Hematopoietic multipotent progenitor cell treated with erythropoietin and hydrocortisone succinate and interleukin-3 and kit ligand, for 4 days (in vitro differentiated cells): ENCODE measurements around the gene BLVRA.
A peak's percentile ranks its signal among the peaks of the same experiment; 100 is the strongest.
"Not testable (repeated sequence)": the region's sequence is repeated elsewhere in the genome, so short reads cannot be mapped to it uniquely, and the experiment has no call there.

ENCODE experiments used
- DNase-seq: peaks from one replicate; pipeline ENCODE4 v3.0.0-alpha.2; 2015

BLVRA gene

GRCh38 chr7:43810195-43810941, 51.9 kb downstream of the BLVRA start:
- peak; percentile 79 for DNase-seq

GRCh38 chr7:43815373-43815772, 56.9 kb downstream of the BLVRA start:
- no peak for DNase-seq

DNA sequence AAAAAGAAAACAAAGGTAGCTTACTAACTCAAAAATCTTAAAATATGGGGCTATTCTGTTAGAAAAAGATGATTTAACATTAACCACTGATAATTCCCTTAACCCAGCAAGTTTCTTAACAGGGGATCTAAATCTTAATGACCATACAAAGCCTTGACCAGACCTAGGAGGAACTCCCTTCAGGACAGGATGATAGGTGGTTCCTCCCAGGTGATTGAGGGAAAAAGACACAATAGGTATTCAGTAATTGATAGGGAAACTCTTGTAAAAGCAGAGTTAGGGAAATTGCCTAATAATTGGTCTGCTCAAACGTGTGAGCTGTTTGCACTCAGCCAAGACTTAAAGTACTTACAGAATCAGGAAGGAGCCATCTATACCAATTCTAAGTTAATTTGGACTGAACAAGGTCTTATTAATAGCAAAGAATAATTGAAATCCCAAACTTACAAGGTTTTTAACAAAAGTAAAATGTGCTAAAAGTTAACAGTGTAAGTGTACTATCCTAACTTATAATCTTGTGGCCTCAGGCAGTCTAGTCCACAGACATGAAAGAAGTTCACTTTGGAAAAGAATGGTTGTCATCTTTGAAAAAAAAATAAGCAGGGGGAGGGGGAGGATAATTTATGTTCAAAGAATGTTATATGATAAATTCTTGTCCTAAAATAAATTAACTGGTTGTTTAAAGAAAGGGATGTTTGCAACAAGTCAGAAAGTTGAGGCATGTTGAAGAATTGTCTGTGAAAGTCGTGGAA, 57.7 kb downstream of the BLVRA start:
- DNase-seq, result not testable (repeated sequence)

DNA sequence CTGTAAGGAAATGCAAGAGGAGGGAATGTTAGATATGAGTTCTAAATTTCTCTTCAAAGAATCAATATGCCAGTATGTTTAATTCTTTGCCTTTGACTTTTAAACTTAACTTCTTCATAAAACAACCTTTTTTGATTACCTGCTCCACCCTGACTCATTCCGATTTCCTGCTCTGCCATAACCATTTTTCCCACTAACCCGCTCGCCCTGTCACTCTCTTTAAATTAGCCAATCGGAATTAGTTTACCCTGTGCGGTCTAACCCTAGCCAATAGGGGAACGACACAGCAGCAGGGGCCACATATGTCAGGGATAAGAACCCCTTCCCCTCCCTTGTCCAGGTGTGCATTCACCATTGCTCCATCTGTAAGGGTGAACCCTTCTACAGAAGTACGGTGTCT, 64.9 kb downstream of the BLVRA start:
- DNase-seq, result not testable (repeated sequence)

- DNase-seq, result no peak
These were observed 65.5 kb downstream of the BLVRA start for GRCh38 chr7:43823941-43824340.

DNA sequence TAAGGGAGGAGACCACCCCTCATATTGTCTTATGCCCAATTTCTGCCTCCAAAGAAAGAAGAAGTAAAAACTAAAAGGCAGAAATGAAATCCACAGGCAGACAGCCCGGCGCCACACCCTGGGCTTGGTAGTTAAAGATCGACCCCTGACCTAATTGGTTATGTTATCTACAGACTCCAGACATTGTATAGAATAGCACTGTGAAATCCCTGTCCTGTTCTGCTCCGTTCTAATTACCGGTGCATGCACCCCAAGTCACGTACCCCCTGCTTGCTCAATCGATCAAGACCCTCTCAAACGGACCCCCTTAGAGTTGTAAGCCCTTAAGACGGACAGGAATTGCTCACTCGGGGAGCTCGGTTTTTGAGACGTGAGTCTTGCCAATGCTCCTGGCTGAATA, 66.0 kb downstream of the BLVRA start:
- peak; percentile 19 for DNase-seq

DNA sequence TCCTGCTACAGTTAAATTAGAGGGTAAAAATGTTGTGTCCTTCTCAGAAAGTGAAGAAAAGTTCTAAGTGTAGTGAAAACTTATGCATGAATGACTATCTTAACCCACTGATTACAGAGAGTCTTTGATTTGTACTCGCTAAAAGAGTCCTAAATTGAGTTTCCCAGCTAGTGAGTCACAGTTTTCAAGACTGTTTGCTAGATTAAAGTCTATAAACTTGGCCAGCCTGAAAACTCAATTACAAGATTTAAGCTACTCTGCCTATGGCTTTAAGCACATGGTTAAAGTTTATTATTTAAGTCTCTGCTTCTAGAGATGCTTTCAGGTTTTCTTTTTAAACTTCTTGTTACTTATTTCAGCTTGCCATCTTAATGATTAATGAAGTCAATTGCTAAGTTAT, 66.5 kb downstream of the BLVRA start:
- no peak for DNase-seq

DNA sequence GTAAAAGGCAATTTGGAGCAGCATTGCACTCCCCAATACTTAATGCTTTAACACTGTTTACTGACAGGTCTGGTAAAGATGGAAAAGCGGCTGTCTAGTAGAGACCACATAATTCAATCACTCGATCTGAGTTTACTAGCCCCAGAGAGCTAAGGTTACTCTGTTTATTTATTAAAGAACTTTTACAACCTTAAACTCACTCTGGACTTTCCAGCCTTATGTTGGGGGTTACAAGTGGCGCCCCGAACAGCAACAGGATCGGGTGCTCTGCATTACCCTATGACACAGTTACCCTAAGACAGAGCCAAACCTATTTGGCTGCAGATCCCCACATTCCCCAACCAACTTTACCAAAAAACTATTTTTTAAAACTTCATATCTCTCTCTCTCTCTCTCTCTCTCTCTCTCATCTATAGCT, 66.9 kb downstream of the BLVRA start:
- DNase-seq, result no peak

- not testable (repeated sequence) for DNase-seq
These were observed 72.4 kb downstream of the BLVRA start for GRCh38 chr7:43830917-43831316.

GRCh38 chr7:43834463-43835251, 76.2 kb downstream of the BLVRA start:
- DNase-seq, result peak; percentile 58

- DNase-seq, result no peak
These were observed 79.8 kb downstream of the BLVRA start for GRCh38 chr7:43838201-43838658.

GRCh38 chr7:43843296-43843695, 84.8 kb downstream of the BLVRA start:
- no peak for DNase-seq

DNA sequence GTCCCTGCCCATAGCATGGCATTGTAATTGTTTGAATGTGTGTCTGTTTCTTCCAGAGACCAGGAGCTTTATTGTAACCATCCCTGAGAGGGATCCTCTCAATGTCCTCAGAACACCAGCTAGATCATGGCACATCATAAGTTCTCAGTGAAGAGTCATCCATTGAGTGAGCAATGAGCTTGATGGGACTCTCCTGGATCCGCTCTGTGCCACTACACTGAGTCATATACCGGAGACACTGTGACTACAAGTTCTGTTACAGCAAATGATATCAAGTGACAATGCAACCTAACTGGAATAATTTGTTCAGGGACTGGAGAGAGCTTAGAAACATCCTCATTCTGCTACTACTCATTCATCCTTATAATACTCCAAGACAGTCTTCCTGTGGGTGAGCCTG, 85.8 kb downstream of the BLVRA start:
- no peak for DNase-seq

DNA sequence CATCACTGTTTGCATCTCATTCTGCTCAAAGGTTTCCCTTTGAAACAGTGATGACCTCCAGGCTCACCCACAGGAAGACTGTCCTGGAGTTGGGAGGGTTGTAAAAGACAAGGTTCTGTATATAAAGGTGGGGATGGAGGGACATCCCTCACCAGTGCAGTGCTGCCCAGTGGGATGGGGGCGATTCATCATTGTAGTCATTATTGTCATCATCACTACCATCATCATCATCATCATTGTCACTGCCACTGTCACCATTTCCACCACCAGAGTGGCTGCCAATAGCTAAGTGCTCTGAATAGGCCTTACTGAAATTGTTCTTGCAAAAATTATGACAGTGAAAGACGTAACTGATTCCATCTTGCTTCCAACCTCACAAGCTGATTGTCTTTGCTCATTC, 86.2 kb downstream of the BLVRA start:
- DNase-seq, result no peak

GRCh38 chr7:43847496-43847895, 89.0 kb downstream of the BLVRA start:
- no peak for DNase-seq

GRCh38 chr7:43849047-43849446, 90.6 kb downstream of the BLVRA start:
- DNase-seq, result no peak

DNA sequence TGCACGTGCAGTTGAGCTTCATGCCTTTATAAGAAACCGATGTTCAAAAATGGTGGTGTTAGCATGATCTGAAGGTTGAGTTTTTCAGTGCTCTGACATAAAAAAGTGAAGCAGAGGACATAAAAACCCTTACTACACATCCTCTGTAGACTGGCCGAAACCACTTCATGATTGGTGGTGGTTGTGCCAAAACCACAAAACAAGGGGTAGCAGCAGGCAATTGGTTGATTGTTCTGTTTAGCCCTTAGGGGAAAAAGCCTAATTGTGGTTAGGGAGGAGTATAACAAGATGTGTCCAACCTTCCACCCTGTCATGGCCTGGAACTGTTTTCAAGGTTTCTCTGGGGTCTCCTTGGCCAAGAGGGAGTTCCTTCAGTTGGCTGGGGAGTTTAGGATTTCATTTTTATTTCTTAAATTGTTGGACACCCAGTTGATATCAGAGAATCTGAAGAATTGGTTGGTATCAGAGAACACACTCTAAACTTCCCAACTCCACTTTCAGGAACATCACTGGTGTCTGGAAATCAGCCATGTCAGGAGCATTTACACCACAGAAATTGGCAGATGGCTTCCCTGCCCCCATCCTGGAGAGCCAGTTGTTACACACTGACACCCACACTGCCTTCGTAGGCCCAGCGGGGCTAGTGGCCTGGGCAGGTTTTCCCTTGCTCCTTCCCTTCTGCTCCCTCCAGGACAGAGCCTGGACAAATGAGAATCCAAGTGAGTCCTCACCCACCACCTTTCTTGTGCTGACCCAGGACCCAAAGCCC, 92.1 kb downstream of the BLVRA start:
- DNase-seq, result peak; percentile 80

GRCh38 chr7:43851805-43852204, 93.3 kb downstream of the BLVRA start:
- DNase-seq, result no peak

- DNase-seq, result no peak
These were observed 96.7 kb downstream of the BLVRA start for GRCh38 chr7:43855176-43855575.

DNA sequence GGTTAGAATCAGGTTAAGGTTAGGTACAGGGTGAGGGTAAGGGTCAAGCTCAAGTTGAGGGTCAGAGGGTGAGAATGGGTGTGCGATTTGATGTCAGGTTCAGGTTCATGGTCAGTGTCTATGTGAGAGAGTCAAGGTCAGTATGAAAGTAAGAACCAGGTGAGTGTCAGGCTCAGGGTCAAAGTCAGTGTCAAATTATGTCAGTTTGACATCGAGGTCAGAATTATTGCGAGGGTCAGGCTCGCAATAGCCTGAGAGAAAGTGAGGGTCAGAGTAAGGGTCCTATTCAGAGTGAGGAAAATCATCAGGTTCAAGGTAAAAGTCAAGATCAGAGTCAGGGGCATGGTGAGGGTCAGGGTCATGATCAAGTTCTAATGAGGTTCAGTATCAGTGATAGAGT, 97.8 kb downstream of the BLVRA start:
- DNase-seq, result no peak
